Upper lobe of right lung (tissue), 1 donor: ENCODE data around the gene ATP6V0A4. TPM values are rescaled to one million over a fixed set of nuclear protein-coding genes. Genes with fewer than 3 reads are reported as not detected.

Experiments used
- ATAC-seq: fragments of 200-7000 bp; cut with Tn5 transposase; one replicate; pipeline ENCODE4 v1.9.1; 2020; ENCODE audit warnings: mild to moderate bottlenecking, moderate library complexity
- DNase-seq: peaks from one replicate; pipeline ENCODE4 v3.0.0-alpha.2; 2020
- H3K27ac ChIP-seq: fragments of 200-600 bp; one replicate; pipeline ENCODE4 v1.8.0; 2022
- H3K27me3 ChIP-seq: fragments of 200-600 bp; one replicate; pipeline ENCODE4 v1.8.0; 2022; ENCODE audit warnings: mild to moderate bottlenecking
- H3K36me3 ChIP-seq: fragments of 200-600 bp; one replicate; pipeline ENCODE4 v1.8.0; 2022
- H3K4me1 ChIP-seq: fragments of 200-600 bp; one replicate; pipeline ENCODE4 v1.8.0; 2022
- H3K4me3 ChIP-seq: fragments of 200-600 bp; one replicate; pipeline ENCODE4 v1.8.0; 2022; ENCODE audit warnings: mild to moderate bottlenecking
- H3K9me3 ChIP-seq: fragments of 200-600 bp; one replicate; pipeline ENCODE4 v1.8.0; 2022
- intact Hi-C: fragments of 100-400 bp; cut with DNase I; formaldehyde crosslinking; loops from one replicate; pipeline ENCODE4 v1.11.0; 2022
- total RNA-seq: library from RNA; stranded (reverse); fragmentation: NEBNext Ultra II Directional; extraction: Animal tissue kit (Norgen Biotek cat#: 25700); gene quantifications from one replicate; pipeline ENCODE4 v1.2.1, GENCODE V29; 2021
- TF ChIP-seq, protein P1 (sequence below): fragments of 200-600 bp; IDR thresholded peaks from one replicate; pipeline ENCODE4 v1.8.0; 2022; ENCODE audit warnings: antibody characterized with exemption
- donor health status: DM: no; HTN: yes; CAD: no; lungs with severe emphysema.

The ATP6V0A4 gene
- total RNA-seq, 1 donor from 2014 or later = 2.4 TPM

DNA sequence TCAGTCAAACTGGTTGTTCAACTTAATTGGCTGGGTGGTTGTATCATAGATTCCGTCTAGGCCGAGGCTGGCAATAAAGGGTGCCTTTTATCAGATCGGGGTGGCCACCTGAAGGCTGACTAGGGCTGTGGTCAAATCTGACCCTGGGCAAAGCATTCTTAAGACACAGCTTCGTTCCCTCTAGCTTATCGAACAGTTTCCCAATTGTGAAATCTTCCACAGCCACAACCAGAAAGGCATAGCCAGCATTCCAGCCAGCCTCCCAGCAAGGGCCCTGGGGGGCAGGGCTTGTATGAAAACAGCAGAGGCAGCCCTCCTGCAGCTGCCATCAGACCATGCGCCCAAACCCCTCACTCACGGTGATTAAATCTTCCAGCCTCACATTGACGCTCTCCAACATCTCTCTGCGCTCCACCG lies 42.7 kb downstream of the ATP6V0A4 start:
- Histone ChIP-seq H3K9me3 (no peaks in the 10 kb centered on the region), H3K27me3 (no peaks in the 10 kb centered on the region), H3K36me3 (no peaks in the 10 kb centered on the region), H3K4me1 (peaks cover 7% of the 10 kb centered on the region), H3K27ac (no peak overlapping the region), H3K4me3 (no peak overlapping the region)
- intact Hi-C loops = no loop called here
- ATAC-seq (no peak), DNase-seq (no peak)
- TF ChIP-seq, protein P1, sequence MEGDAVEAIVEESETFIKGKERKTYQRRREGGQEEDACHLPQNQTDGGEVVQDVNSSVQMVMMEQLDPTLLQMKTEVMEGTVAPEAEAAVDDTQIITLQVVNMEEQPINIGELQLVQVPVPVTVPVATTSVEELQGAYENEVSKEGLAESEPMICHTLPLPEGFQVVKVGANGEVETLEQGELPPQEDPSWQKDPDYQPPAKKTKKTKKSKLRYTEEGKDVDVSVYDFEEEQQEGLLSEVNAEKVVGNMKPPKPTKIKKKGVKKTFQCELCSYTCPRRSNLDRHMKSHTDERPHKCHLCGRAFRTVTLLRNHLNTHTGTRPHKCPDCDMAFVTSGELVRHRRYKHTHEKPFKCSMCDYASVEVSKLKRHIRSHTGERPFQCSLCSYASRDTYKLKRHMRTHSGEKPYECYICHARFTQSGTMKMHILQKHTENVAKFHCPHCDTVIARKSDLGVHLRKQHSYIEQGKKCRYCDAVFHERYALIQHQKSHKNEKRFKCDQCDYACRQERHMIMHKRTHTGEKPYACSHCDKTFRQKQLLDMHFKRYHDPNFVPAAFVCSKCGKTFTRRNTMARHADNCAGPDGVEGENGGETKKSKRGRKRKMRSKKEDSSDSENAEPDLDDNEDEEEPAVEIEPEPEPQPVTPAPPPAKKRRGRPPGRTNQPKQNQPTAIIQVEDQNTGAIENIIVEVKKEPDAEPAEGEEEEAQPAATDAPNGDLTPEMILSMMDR = no peak

DNA sequence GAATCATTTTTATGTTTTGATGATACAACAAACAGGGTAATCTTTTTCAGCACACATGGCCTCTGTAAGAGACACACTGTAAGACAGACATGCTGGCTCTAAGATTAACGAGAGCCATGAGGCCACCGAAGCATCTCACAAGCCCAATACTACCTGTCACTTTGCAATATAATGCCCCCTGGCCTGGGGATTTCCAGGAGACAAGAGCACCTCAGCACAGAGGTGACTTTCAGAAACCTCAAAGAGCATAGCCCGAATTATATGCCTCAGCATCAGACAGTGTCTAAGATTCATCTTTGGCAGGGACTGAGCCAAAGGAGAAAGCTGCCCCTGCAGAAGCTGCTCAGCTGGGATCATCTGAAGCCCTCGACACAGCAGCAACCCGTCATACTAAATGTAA lies 44.4 kb downstream of the ATP6V0A4 start:
- no peak for DNase-seq
- Histone ChIP-seq H3K27ac (no peak overlapping the region), H3K36me3 (no peaks in the 10 kb centered on the region), H3K27me3 (no peaks in the 10 kb centered on the region), H3K9me3 (no peaks in the 10 kb centered on the region), H3K4me1 (peaks cover 7% of the 10 kb centered on the region), H3K4me3 (no peak overlapping the region)
- ATAC-seq = no peak
- intact Hi-C loops = no loop called here
- TF ChIP-seq, protein P1 = no peak

DNA sequence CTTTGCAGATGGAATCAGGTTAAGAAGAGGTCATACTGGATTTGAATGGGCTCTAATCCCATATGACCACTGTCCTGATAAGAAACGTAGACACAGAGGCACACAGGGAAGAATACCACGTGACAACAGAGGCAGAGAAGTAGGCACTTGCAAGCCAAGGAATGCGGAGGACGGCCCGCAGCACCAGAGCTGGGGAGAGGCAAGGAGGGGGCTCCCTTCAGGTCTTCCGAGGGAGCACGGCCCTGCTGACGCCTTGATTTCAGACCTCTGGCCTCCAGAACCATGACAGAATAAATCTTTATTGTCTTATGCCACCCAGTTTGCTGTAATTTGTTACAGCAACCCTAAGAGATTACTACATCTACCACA lies 44.9 kb downstream of the ATP6V0A4 start:
- no peak for DNase-seq
- no peaks in the 10 kb centered on the region for H3K27me3 ChIP-seq
- H3K4me1 ChIP-seq = peaks cover 7% of the 10 kb centered on the region
- TF ChIP-seq, protein P1 = no peak
- no peaks in the 10 kb centered on the region for H3K36me3 ChIP-seq
- intact Hi-C loops = no loop called here
- no peaks in the 10 kb centered on the region for H3K9me3 ChIP-seq
- peak; percentile 59 for ATAC-seq
- no peak overlapping the region for H3K4me3 ChIP-seq
- H3K27ac ChIP-seq = no peak overlapping the region

DNA sequence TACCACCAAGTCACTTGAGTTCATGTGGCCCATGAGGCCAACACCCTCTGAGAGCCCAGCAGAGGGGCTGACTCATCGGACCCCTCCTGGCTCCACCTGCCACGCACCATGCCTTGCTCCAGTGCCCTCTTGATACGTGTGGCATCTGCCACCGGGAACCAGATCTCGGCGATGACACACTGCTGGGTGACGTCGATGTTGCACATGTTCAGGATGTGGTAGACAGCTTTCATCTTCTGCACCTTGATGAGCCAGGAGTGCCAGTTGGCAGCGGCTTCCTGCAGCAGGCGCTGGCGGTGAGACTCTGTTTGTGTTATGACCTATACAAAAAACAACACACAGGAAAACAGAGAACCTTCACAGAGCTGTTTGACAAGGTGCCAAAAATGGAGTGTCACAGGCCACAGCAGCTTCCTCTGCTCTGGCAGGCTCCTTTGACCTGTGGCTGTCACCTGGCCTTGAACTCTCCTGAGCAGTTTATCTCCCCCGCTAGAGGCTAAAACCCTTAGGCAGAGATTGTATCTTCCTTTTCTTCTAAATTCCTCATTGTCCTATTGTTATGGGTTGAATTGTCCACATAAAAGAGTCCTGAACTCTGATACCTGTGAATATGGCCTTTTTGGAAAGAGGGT lies 45.4 kb downstream of the ATP6V0A4 start:
- intact Hi-C loops = no loop called here
- no peak overlapping the region for H3K27ac ChIP-seq
- no peak overlapping the region for H3K4me3 ChIP-seq
- no peak for DNase-seq
- no peaks in the 10 kb centered on the region for H3K27me3 ChIP-seq
- peaks cover 7% of the 10 kb centered on the region for H3K4me1 ChIP-seq
- no peaks in the 10 kb centered on the region for H3K9me3 ChIP-seq
- TF ChIP-seq, protein P1 = no peak
- H3K36me3 ChIP-seq = no peaks in the 10 kb centered on the region
- ATAC-seq = peak; percentile 51

DNA sequence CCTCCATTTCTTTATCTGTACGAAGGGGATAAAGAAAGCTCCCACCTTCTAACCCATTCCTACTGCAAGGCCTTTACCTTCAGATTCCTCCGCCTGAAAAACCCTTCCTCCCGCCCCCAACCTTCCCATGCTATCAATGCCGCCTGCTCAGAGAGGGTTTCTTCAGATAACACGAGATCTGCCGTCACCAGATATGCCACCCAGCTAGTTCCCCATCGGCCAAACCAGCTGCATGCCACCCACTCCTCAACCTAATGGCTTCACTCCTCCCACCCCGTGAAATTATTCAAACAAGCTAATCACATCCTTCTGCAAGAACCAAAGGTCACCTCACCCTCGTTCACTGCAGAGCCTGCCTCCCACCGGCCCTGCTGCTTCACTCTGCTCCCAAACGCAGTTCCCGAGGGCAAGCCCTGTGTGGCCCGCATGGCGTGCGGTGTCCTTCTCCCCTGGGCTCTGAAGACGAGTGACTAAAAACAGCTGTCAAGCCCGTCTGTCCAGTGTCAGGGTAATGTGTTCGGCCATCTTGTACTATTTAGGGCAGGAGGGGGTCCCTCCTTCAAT lies 47.0 kb downstream of the ATP6V0A4 start:
- ATAC-seq = no peak
- Histone ChIP-seq H3K4me1 (peaks cover 7% of the 10 kb centered on the region), H3K36me3 (no peaks in the 10 kb centered on the region), H3K27ac (no peak overlapping the region), H3K9me3 (no peaks in the 10 kb centered on the region), H3K4me3 (no peak overlapping the region), H3K27me3 (no peaks in the 10 kb centered on the region)
- TF ChIP-seq, protein P1 = no peak
- intact Hi-C loops = no loop called here
- no peak for DNase-seq
